Nephron progenitor cell (in vitro differentiated cells): ENCODE data around the gene OLFM4.
"Not testable (repeated sequence)": the region's sequence is repeated elsewhere in the genome, so short reads cannot be mapped to it uniquely, and the experiment has no call there.

ENCODE experiments used
- DNase-seq: peaks from one replicate; pipeline ENCODE4 v3.0.0; 2021
- H3K27ac Mint-ChIP-seq: 2 replicates; pipeline ENCODE4 v1.8.0; 2021; ENCODE audit warnings: mild to moderate bottlenecking, moderate library complexity, mixed read lengths
- H3K27me3 Mint-ChIP-seq: 2 replicates; pipeline ENCODE4 v1.8.0; 2021; ENCODE audit warnings: mild to moderate bottlenecking, low read depth, mixed read lengths; ENCODE audit not compliant: poor library complexity
- H3K36me3 Mint-ChIP-seq: 2 replicates; pipeline ENCODE4 v1.8.0; 2021; ENCODE audit warnings: low read depth, mixed read lengths
- H3K4me1 Mint-ChIP-seq: 2 replicates; pipeline ENCODE4 v1.8.0; 2021; ENCODE audit warnings: mixed read lengths
- H3K4me3 Mint-ChIP-seq: 2 replicates; pipeline ENCODE4 v1.8.0; 2021; ENCODE audit warnings: mild to moderate bottlenecking, moderate library complexity, mixed read lengths
- H3K9me3 Mint-ChIP-seq: 2 replicates; pipeline ENCODE4 v1.8.0; 2021; ENCODE audit warnings: mild to moderate bottlenecking, moderate library complexity, mixed read lengths
- CTCF ChIP-seq: fragments of 200-600 bp; sonication (generic); IDR thresholded peaks from 2 replicates; pipeline ENCODE4 v1.5.0; 2021; ENCODE audit warnings: antibody characterized with exemption

The OLFM4 gene

GRCh38 chr13:53010374-53011105 lies 18.1 kb upstream of the OLFM4 start:
- Mint-ChIP-seq H3K4me1 (peaks cover 21% of the 10 kb centered on the region), H3K27ac (peak overlapping the region; percentile 43), H3K9me3 (no peaks in the 10 kb centered on the region), H3K36me3 (no peaks in the 10 kb centered on the region), H3K4me3 (no peak overlapping the region), H3K27me3 (peaks cover 7% of the 10 kb centered on the region)
- DNase-seq = no peak
- TF ChIP-seq CTCF = no peak

- H3K27ac Mint-ChIP-seq = no peak overlapping the region
- no peaks in the 10 kb centered on the region for H3K9me3 Mint-ChIP-seq
- peaks cover 10% of the 10 kb centered on the region for H3K4me1 Mint-ChIP-seq
- no peak overlapping the region for H3K4me3 Mint-ChIP-seq
- no peaks in the 10 kb centered on the region for H3K36me3 Mint-ChIP-seq
- no peak for DNase-seq
- peaks cover under 1% of the 10 kb centered on the region for H3K27me3 Mint-ChIP-seq
- no peak for TF ChIP-seq CTCF
Observed at GRCh38 chr13:53012707-53013106, 15.9 kb upstream of the OLFM4 start.

GRCh38 chr13:53013113-53013512 lies 15.5 kb upstream of the OLFM4 start:
- Mint-ChIP-seq H3K27ac (no peak overlapping the region), H3K4me1 (peaks cover 6% of the 10 kb centered on the region), H3K9me3 (no peaks in the 10 kb centered on the region), H3K27me3 (peaks cover 2% of the 10 kb centered on the region), H3K4me3 (no peak overlapping the region), H3K36me3 (no peaks in the 10 kb centered on the region)
- TF ChIP-seq CTCF = no peak
- DNase-seq = no peak

- H3K4me3 Mint-ChIP-seq, H3K4me1 Mint-ChIP-seq, H3K9me3 Mint-ChIP-seq, H3K27me3 Mint-ChIP-seq, H3K27ac Mint-ChIP-seq, DNase-seq, H3K36me3 Mint-ChIP-seq: not testable (repeated sequence)
Observed at GRCh38 chr13:53014018-53014417, 14.6 kb upstream of the OLFM4 start.

- no peak for DNase-seq
- no peaks in the 10 kb centered on the region for H3K36me3 Mint-ChIP-seq
- no peak overlapping the region for H3K4me3 Mint-ChIP-seq
- no peaks in the 10 kb centered on the region for H3K9me3 Mint-ChIP-seq
- no peak overlapping the region for H3K27ac Mint-ChIP-seq
- H3K4me1 Mint-ChIP-seq = peaks cover 5% of the 10 kb centered on the region
- no peak for TF ChIP-seq CTCF
- H3K27me3 Mint-ChIP-seq = peaks cover 6% of the 10 kb centered on the region
Observed at GRCh38 chr13:53014495-53015443, 13.8 kb upstream of the OLFM4 start.

GRCh38 chr13:53015971-53016370 lies 12.6 kb upstream of the OLFM4 start:
- Mint-ChIP-seq H3K27me3 (peaks cover 6% of the 10 kb centered on the region), H3K4me3 (no peak overlapping the region), H3K4me1 (peaks cover 5% of the 10 kb centered on the region), H3K27ac (no peak overlapping the region), H3K9me3 (no peaks in the 10 kb centered on the region), H3K36me3 (no peaks in the 10 kb centered on the region)
- no peak for TF ChIP-seq CTCF
- DNase-seq = no peak
